WTC11 (cell line): ENCODE data around the gene TCAP. TPM values are rescaled to one million over a fixed set of nuclear protein-coding genes. Genes with fewer than 3 reads are reported as not detected.

Experiments
- ATAC-seq: fragments of 200-7000 bp; cut with Tn5 transposase; 2 replicates; pipeline ENCODE4 v1.10.0; 2021; ENCODE audit warnings: mild to moderate bottlenecking, moderate library complexity
- CTCF ChIA-PET: fragments of 300-600 bp; sonication (Branson Sonifier 250); formaldehyde crosslinking; loops from one replicate; lab custom pipeline; 2021; ENCODE audit warnings: antibody characterized with exemption; lab: Charles Lee
- POLR2A ChIA-PET: fragments of 350-600 bp; sonication (Branson Sonifier 250); formaldehyde crosslinking; loops from one replicate; lab custom pipeline; 2021; ENCODE audit warnings: antibody characterized with exemption; lab: Charles Lee
- DNase-seq: peaks from one replicate; pipeline ENCODE4 v3.0.0; 2021; ENCODE audit warnings: low spot score
- H3K27ac Mint-ChIP-seq: 2 replicates; pipeline ENCODE4 v1.8.0; 2021; ENCODE audit warnings: mixed read lengths
- H3K27me3 Mint-ChIP-seq: 2 replicates; pipeline ENCODE4 v1.8.0; 2021; ENCODE audit warnings: low read depth, mild to moderate bottlenecking, moderate library complexity, mixed read lengths
- H3K36me3 Mint-ChIP-seq: 2 replicates; pipeline ENCODE4 v1.8.0; 2021; ENCODE audit warnings: mixed read lengths
- H3K4me1 Mint-ChIP-seq: 2 replicates; pipeline ENCODE4 v1.8.0; 2022; ENCODE audit warnings: mixed read lengths
- H3K4me3 Mint-ChIP-seq: 2 replicates; pipeline ENCODE4 v1.8.0; 2021; ENCODE audit warnings: mild to moderate bottlenecking, moderate library complexity, mixed read lengths
- H3K9me3 Mint-ChIP-seq: 2 replicates; pipeline ENCODE4 v1.8.0; 2021; ENCODE audit warnings: mixed read lengths
- AR ChIP-seq: fragments of 250-450 bp; sonication (Bioruptor Pico); IDR thresholded peaks from 2 replicates; pipeline ENCODE4 v1.9.0; 2021; ENCODE audit warnings: mild to moderate bottlenecking
- CREB1 ChIP-seq: sonication (generic); formaldehyde crosslinking; IDR thresholded peaks from 2 replicates; pipeline ENCODE4 v1.8.0; 2023; ENCODE audit warnings: mild to moderate bottlenecking, missing genetic modification reagents
- CREM ChIP-seq: sonication (generic); formaldehyde crosslinking; IDR thresholded peaks from 2 replicates; pipeline ENCODE4 v1.8.1; 2022; ENCODE audit warnings: mild to moderate bottlenecking, missing genetic modification reagents, moderate library complexity
- CTCF ChIP-seq: fragments of 200-600 bp; IDR thresholded peaks from 2 replicates; pipeline ENCODE4 v1.8.0; 2022; ENCODE audit warnings: antibody characterized with exemption
- E2F1 ChIP-seq: sonication (generic); formaldehyde crosslinking; IDR thresholded peaks from 2 replicates; pipeline ENCODE4 v1.8.0; 2022; ENCODE audit warnings: mild to moderate bottlenecking, missing genetic modification reagents
- E2F4 ChIP-seq: sonication (generic); formaldehyde crosslinking; IDR thresholded peaks from 2 replicates; pipeline ENCODE4 v1.8.1; 2022; ENCODE audit warnings: low read depth, mild to moderate bottlenecking, moderate library complexity, missing genetic modification reagents, borderline replicate concordance
- ESRRA ChIP-seq: sonication (generic); formaldehyde crosslinking; IDR thresholded peaks from 2 replicates; pipeline ENCODE4 v1.8.1; 2022; ENCODE audit warnings: mild to moderate bottlenecking, missing genetic modification reagents, borderline replicate concordance
- ETV6 ChIP-seq: sonication (generic); formaldehyde crosslinking; IDR thresholded peaks from 2 replicates; pipeline ENCODE4 v1.8.1; 2022; ENCODE audit warnings: mild to moderate bottlenecking, missing genetic modification reagents
- HMGXB4 ChIP-seq: sonication (generic); formaldehyde crosslinking; IDR thresholded peaks from 2 replicates; pipeline ENCODE4 v1.8.1; 2023; ENCODE audit warnings: mild to moderate bottlenecking, moderate library complexity, missing genetic modification reagents
- IRF2 ChIP-seq: sonication (generic); formaldehyde crosslinking; IDR thresholded peaks from 2 replicates; pipeline ENCODE4 v1.8.0; 2022; ENCODE audit warnings: low read depth, missing genetic modification reagents, borderline replicate concordance
- JUN ChIP-seq: sonication (generic); formaldehyde crosslinking; IDR thresholded peaks from 2 replicates; pipeline ENCODE4 v1.8.0; 2023; ENCODE audit warnings: mild to moderate bottlenecking, missing genetic modification reagents
- NFATC4 ChIP-seq: fragments of 250-450 bp; sonication (Bioruptor Pico); IDR thresholded peaks from 2 replicates; pipeline ENCODE4 v1.9.0; 2021; ENCODE audit warnings: mild to moderate bottlenecking
- NR2C2 ChIP-seq: sonication (generic); formaldehyde crosslinking; IDR thresholded peaks from 2 replicates; pipeline ENCODE4 v1.8.0; 2022; ENCODE audit warnings: mild to moderate bottlenecking, missing genetic modification reagents
- PRDM15 ChIP-seq: sonication (generic); formaldehyde crosslinking; IDR thresholded peaks from 2 replicates; pipeline ENCODE4 v1.8.0; 2022; ENCODE audit warnings: missing genetic modification reagents
- PREB ChIP-seq: sonication (generic); formaldehyde crosslinking; IDR thresholded peaks from 2 replicates; pipeline ENCODE4 v1.8.1; 2022; ENCODE audit warnings: mild to moderate bottlenecking, missing genetic modification reagents, moderate library complexity, borderline replicate concordance
- TEAD1 ChIP-seq: sonication (generic); formaldehyde crosslinking; IDR thresholded peaks from 2 replicates; pipeline ENCODE4 v1.8.0; 2022; ENCODE audit warnings: mild to moderate bottlenecking, missing genetic modification reagents
- TEAD4 ChIP-seq: sonication (generic); formaldehyde crosslinking; IDR thresholded peaks from 2 replicates; pipeline ENCODE4 v1.8.0; 2022; ENCODE audit warnings: mild to moderate bottlenecking, missing genetic modification reagents
- TP53 ChIP-seq: sonication (generic); formaldehyde crosslinking; IDR thresholded peaks from 2 replicates; pipeline ENCODE4 v1.8.1; 2023; ENCODE audit warnings: mild to moderate bottlenecking, missing genetic modification reagents
- ZNF138 ChIP-seq: sonication (generic); formaldehyde crosslinking; conservative IDR thresholded peaks from 2 replicates; pipeline ENCODE4 v1.8.1; 2022; ENCODE audit warnings: mild to moderate bottlenecking, moderate library complexity, missing genetic modification reagents
- ZNF425 ChIP-seq: fragments of 250-450 bp; sonication (Bioruptor Pico); conservative IDR thresholded peaks from 2 replicates; pipeline ENCODE4 v1.9.0; 2021; ENCODE audit warnings: mild to moderate bottlenecking
- total RNA-seq: library from RNA; stranded (reverse); gene quantifications from 3 replicates; pipeline ENCODE4 v1.2.3, GENCODE V29; 2021

TCAP gene
- total RNA-seq, 1 experiment from 2014 or later: 2.9 TPM

GRCh38 chr17:39615434-39615833 lies 49.7 kb upstream of the TCAP start:
- ChIA-PET POLR2A (no interaction called here), CTCF (interaction anchor here (1.1 to 21.2 kb wide), 6 partner anchors 7 to 65 kb away, joined by 4 to 876 read pairs (median 28); partner anchors contain the start of genes PNMT and TCAP)
- Mint-ChIP-seq H3K9me3 (no peaks in the 10 kb centered on the region), H3K4me1 (peaks cover 3% of the 10 kb centered on the region), H3K27ac (no peak overlapping the region), H3K27me3 (peaks cover 86% of the 10 kb centered on the region), H3K4me3 (no peak overlapping the region), H3K36me3 (no peaks in the 10 kb centered on the region)
- DNase-seq (no peak), ATAC-seq (no peak)
- TF ChIP-seq PRDM15 (CRISPR knock-in tag): no peak
- no peak for TF ChIP-seq ETV6 (CRISPR knock-in tag)
- TF ChIP-seq NR2C2 (CRISPR knock-in tag): no peak
- TF ChIP-seq ZNF138 (CRISPR knock-in tag): no peak
- no peak for TF ChIP-seq CREB1
- no peak for TF ChIP-seq IRF2
- no peak for TF ChIP-seq CREM (CRISPR knock-in tag)
- TF ChIP-seq ESRRA (CRISPR knock-in tag): no peak
- TF ChIP-seq NFATC4 (CRISPR knock-in tag): no peak
- no peak for TF ChIP-seq TEAD4
- TF ChIP-seq TEAD1: no peak
- TF ChIP-seq AR: no peak
- TF ChIP-seq HMGXB4: no peak
- TF ChIP-seq E2F1: no peak
- TF ChIP-seq ZNF425 (CRISPR knock-in tag): no peak
- no peak for TF ChIP-seq JUN (CRISPR knock-in tag)
- TF ChIP-seq TP53 (CRISPR knock-in tag): no peak
- TF ChIP-seq PREB (CRISPR knock-in tag): no peak
- TF ChIP-seq E2F4 (CRISPR knock-in tag): no peak
- TF ChIP-seq CTCF: no peak
